Smooth muscle cell (in vitro differentiated cells): ENCODE results near the gene DIPK1C. TPM values are rescaled to one million over a fixed set of nuclear protein-coding genes. Genes with fewer than 3 reads are reported as not detected.

Source experiments
- DNase-seq: peaks from one replicate; lab custom pipeline; 2025; ENCODE audit not compliant: unreplicated experiment; lab: John Stamatoyannopoulos, UW
- H2AFZ ChIP-seq: fragments of 200-600 bp; sonication (generic); 2 replicates; pipeline ENCODE4 v1.6.0; 2016; ENCODE audit warnings: antibody characterized with exemption, low read depth, mild to moderate bottlenecking
- H3F3A ChIP-seq: fragments of 200-600 bp; sonication (generic); 2 replicates; pipeline ENCODE4 v1.6.0; 2017; ENCODE audit warnings: antibody characterized with exemption, low read depth
- H3K27ac ChIP-seq: fragments of 200-600 bp; sonication (generic); 2 replicates; pipeline ENCODE4 v1.5.1; 2016; ENCODE audit warnings: low read depth, mild to moderate bottlenecking
- H3K27me3 ChIP-seq: fragments of 200-600 bp; sonication (generic); 2 replicates; pipeline ENCODE4 v1.6.1; 2016; ENCODE audit warnings: low read depth, mild to moderate bottlenecking
- H3K36me3 ChIP-seq: fragments of 200-600 bp; sonication (generic); 2 replicates; pipeline ENCODE4 v1.5.1; 2016; ENCODE audit warnings: low read depth
- H3K4me1 ChIP-seq: fragments of 200-600 bp; sonication (generic); 2 replicates; pipeline ENCODE4 v1.5.1; 2016; ENCODE audit warnings: low read depth
- H3K4me2 ChIP-seq: fragments of 200-600 bp; sonication (generic); 2 replicates; pipeline ENCODE4 v1.6.0; 2016; ENCODE audit warnings: mild to moderate bottlenecking
- H3K4me3 ChIP-seq: fragments of 200-600 bp; sonication (generic); 2 replicates; pipeline ENCODE4 v1.5.1; 2016; ENCODE audit warnings: mild to moderate bottlenecking
- H3K79me2 ChIP-seq: fragments of 200-600 bp; sonication (generic); 2 replicates; pipeline ENCODE4 v1.6.0; 2016; ENCODE audit warnings: low read depth, mild to moderate bottlenecking
- H3K9ac ChIP-seq: fragments of 200-600 bp; sonication (generic); 2 replicates; pipeline ENCODE4 v1.6.0; 2016; ENCODE audit warnings: low read depth
- H3K9me3 ChIP-seq: fragments of 200-600 bp; sonication (generic); replicated peaks from 2 replicates; pipeline ENCODE4 v1.5.1; 2016; ENCODE audit warnings: low read depth
- H4K20me1 ChIP-seq: fragments of 200-600 bp; sonication (generic); 2 replicates; pipeline ENCODE4 v1.6.0; 2016; ENCODE audit warnings: low read depth
- CTCF ChIP-seq: fragments of 200-600 bp; sonication (generic); IDR thresholded peaks from 2 replicates; pipeline ENCODE4 v1.5.1; 2017; ENCODE audit warnings: borderline replicate concordance, mild to moderate bottlenecking, antibody characterized with exemption; ENCODE audit not compliant: insufficient read depth, poor library complexity, severe bottlenecking
- WGBS: methylation state at CpG from one replicate; pipeline ENCODE4 v1.1.7; 2016; ENCODE audit warnings: low lambda C conversion rate; 5-methylcytosine and 5-hydroxymethylcytosine counted together
- polyA plus RNA-seq: library from polyadenylated mRNA; unstranded; fragments of >200 nt; fragmentation: Nextera tagmentation; extraction: Ambion mirVana; gene quantifications from 2 replicates; pipeline ENCODE4 v1.2.1, GENCODE V29; 2016
- total RNA-seq: library from RNA; depleted of rRNA; stranded (reverse); fragments of >200 nt; gene quantifications from 2 replicates; pipeline ENCODE4 v1.2.3, GENCODE V29; 2014

DIPK1C gene
- total and polyA plus RNA-seq, 2 experiments from 2014 or later: not detected

DNA sequence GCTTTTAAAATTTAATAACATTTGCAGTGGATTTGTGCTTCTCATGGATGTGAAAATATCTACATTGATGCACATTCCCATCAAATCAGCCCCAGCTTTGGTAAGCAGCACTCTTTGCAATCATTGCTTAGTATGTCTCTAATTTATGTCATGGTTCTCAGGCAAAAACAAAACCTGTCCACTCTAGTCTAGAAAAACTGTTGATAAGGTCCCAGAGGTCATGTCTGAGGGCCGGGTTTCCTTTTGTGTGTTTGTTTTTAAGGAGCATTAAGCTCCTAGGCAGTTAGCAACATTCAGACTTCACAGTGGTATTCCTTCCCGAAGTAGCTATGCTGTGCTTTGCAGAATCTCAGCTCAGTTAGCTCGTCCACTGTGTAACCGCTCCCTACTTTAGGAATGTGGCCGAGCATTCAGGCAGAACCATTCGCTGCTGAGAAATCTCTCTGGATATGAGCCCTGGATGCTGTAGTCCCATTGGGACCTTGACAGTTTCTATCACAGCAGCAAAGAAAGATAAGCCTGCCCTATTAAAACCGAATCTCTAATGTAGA is 4.0 kb downstream of the DIPK1C start:
- no peaks in the 10 kb centered on the region for H4K20me1 ChIP-seq
- H3K4me3 ChIP-seq: no peak overlapping the region
- H3K27ac ChIP-seq: no peak overlapping the region
- H3K4me2 ChIP-seq: no peak overlapping the region
- no peak for DNase-seq
- no peaks in the 10 kb centered on the region for H3K9me3 ChIP-seq
- H3K4me1 ChIP-seq: peaks cover 29% of the 10 kb centered on the region
- no peaks in the 10 kb centered on the region for H3F3A ChIP-seq
- H3K79me2 ChIP-seq: no peaks in the 10 kb centered on the region
- no peaks in the 10 kb centered on the region for H3K36me3 ChIP-seq
- WGBS: 54% methylated on average over 7 of the region's 7 CpGs
- no peak for TF ChIP-seq CTCF
- H3K9ac ChIP-seq: no peak overlapping the region
- H3K27me3 ChIP-seq: peaks cover 36% of the 10 kb centered on the region
- no peak overlapping the region for H2AFZ ChIP-seq

- H4K20me1 ChIP-seq: no peaks in the 10 kb centered on the region
- no peak overlapping the region for H3K4me3 ChIP-seq
- TF ChIP-seq CTCF: no peak
- DNase-seq: no peak
- no peak overlapping the region for H3K27ac ChIP-seq
- H3F3A ChIP-seq: no peaks in the 10 kb centered on the region
- no peaks in the 10 kb centered on the region for H3K9me3 ChIP-seq
- H3K27me3 ChIP-seq: peaks cover 19% of the 10 kb centered on the region
- H3K4me1 ChIP-seq: peaks cover 21% of the 10 kb centered on the region
- no peak overlapping the region for H3K9ac ChIP-seq
- H3K36me3 ChIP-seq: no peaks in the 10 kb centered on the region
- no peak overlapping the region for H3K4me2 ChIP-seq
- H2AFZ ChIP-seq: no peak overlapping the region
- WGBS: 92% methylated on average over 11 of the region's 11 CpGs
- H3K79me2 ChIP-seq: no peaks in the 10 kb centered on the region
These were observed 6.0 kb downstream of the DIPK1C start for GRCh38 chr18:74451148-74451547.

DNA sequence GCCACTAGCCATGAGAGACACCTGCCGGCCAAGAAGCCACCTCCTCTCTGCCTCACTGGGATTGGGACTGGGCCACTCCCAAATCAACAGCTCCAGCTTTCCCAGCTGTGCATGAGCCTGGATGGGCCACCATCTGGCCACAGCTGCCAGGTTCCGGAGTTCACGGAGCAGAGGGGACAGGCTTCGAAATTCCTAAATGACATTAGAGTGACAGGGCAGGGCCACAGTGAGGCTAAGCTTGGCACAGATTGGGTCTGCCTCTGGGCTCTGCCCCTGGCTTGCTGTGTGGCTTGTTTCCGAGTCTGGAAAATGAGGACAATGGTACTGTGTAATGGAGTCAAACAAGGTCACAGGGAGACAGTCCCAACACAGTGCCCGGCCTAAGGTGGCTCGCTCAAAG is 6.5 kb downstream of the DIPK1C start:
- Histone ChIP-seq H4K20me1 (no peaks in the 10 kb centered on the region), H3K27ac (no peak overlapping the region), H2AFZ (no peak overlapping the region), H3K4me3 (no peak overlapping the region), H3K27me3 (peaks cover 14% of the 10 kb centered on the region), H3K4me1 (peaks cover 21% of the 10 kb centered on the region), H3F3A (no peaks in the 10 kb centered on the region), H3K36me3 (no peaks in the 10 kb centered on the region), H3K4me2 (no peak overlapping the region), H3K9ac (no peak overlapping the region), H3K79me2 (no peaks in the 10 kb centered on the region), H3K9me3 (no peaks in the 10 kb centered on the region)
- TF ChIP-seq CTCF: no peak
- DNase-seq: no peak
- 92% methylated on average over 7 of the region's 7 CpGs for WGBS
